ENCODE measurements around the gene ALOX15. TPM values are rescaled to one million over a fixed set of nuclear protein-coding genes. Genes with fewer than 3 reads are reported as not detected.

ALOX15 gene
- total and polyA plus RNA-seq, 10 of the 15 experiments (the other 5 are each of a cell fraction or from before 2014, with no cell fraction given), result 0.05 to 1.0 (median 0.24) TPM

DNA sequence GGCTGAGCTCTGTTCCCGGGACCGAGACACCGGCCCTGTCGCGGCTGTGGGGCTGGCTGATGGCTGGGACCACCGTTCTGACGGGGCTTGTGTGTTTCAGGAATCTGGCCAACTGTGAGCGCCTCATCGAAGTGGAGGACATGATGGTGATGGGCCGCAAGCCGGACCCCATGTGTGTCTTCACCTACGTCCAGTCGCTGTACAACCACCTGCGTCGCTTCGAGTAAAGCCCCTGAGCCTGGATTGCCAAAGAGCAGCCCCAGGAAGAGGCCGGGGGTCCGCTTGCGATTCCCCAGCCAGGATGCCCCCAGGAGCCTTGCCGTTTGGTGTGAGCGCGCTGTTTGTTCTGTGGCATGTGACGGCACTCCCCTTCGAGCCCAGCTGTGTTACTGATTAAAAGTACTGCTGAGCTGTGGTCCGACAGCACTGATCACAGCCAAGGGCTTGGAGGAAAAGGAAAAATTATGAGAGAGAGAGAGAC, 34.2 kb downstream of the ALOX15 start:
- intact Hi-C loops (cut with micrococcal nuclease; ENCODE audit: unreplicated experiment), result no loop called here
- RAD21 ChIA-PET (ENCODE audit: unreplicated experiment), result interaction anchor here (0.6 kb wide), 1 partner anchor 177 kb away, joined by 4 read pairs; no protein-coding TSS in a partner anchor

More for the DNA sequence above, 34.2 kb downstream of the ALOX15 start:
- Histone ChIP-seq H4K20me1 (ENCODE audit: control insufficient read depth, insufficient read depth) (no peaks in the 10 kb centered on the region), H2AFZ (ENCODE audit: control insufficient read depth, low read depth, low read length) (no peak overlapping the region), H3K27ac (ENCODE audit: control insufficient read depth, insufficient read depth) (no peak overlapping the region), H3K36me3 (ENCODE audit: control insufficient read depth in 2 of 2, insufficient read depth in 2 of 2, low read length in 1 of 2) (no peaks in the 10 kb centered on the region), H3K9ac (ENCODE audit: control insufficient read depth, insufficient read depth, low read length) (no peak overlapping the region), H3K79me2 (ENCODE audit: control insufficient read depth, insufficient read depth, low read length) (no peaks in the 10 kb centered on the region), H3K4me3 (no peak overlapping the region), H3K4me2 (ENCODE audit: control insufficient read depth, insufficient read depth) (no peak overlapping the region), H3K27me3 (replicated peaks in 1 of 2; ENCODE audit: control insufficient read depth in 2 of 2, insufficient read depth in 2 of 2, low read length in 1 of 2) (peaks cover 0 to 3% of the 10 kb centered on the region in 2 experiments; a peak in 2 of 4 replicates), H3K9me3 (replicated peaks; ENCODE audit: control insufficient read depth, insufficient read depth, low read length) (no peaks in the 10 kb centered on the region), H3K4me1 (ENCODE audit: control insufficient read depth, insufficient read depth, low read length) (no peaks in the 10 kb centered on the region)
- 71% methylated on average over 25 of the region's 25 CpGs for whole genome bisulfite sequencing (ENCODE audit: insufficient coverage, insufficient replicate concordance, low lambda C conversion rate, missing lambda C conversion rate)
- DNase-seq (ENCODE audit: low read depth, low spot score) (no peak), ATAC-seq (no peak), FAIRE-seq (no peak)
- no TSS peak for BruUV-seq (replicated peaks)
- SMC1A ChIA-PET (ENCODE audit: uncharacterized antibody, unreplicated experiment), result no interaction called here
- TF ChIP-seq TCF3 (IDR thresholded peaks at IDR 0.05; ENCODE audit: borderline replicate concordance, insufficient read depth, low read depth, low read length) (no peak), JUND (IDR thresholded peaks at IDR 0.05; ENCODE audit: low read depth, low read length) (no peak), ZNF217 (IDR thresholded peaks at IDR 0.05) (no peak), RELB (IDR thresholded peaks at IDR 0.05; ENCODE audit: low read depth) (no peak), NBN (IDR thresholded peaks at IDR 0.05) (no peak), HCFC1 (IDR thresholded peaks at IDR 0.05; ENCODE audit: low read length) (no peak)
- CTCF ChIA-PET, result interaction anchor here (0.7 kb wide), 1 partner anchor 183 kb away, joined by 3 read pairs; no protein-coding TSS in a partner anchor
- in situ Hi-C loops (cut with MboI), result no loop called here
- POLR2A ChIA-PET, result interaction anchor here (1.0 kb wide), 1 partner anchor 186 kb away, joined by 3 read pairs; no protein-coding TSS in a partner anchor
